Liver (tissue), 9 donors: ENCODE data around the gene ENOPH1. TPM values are rescaled to one million over a fixed set of nuclear protein-coding genes. Genes with fewer than 3 reads are reported as not detected.

Experiments used
- DNase-seq: peaks from one replicate; pipeline ENCODE4 v3.0.0-alpha.2; 2017; ENCODE audit warnings: low spot score
- H3K27ac ChIP-seq, 2 donors: one replicate each; pipeline ENCODE4 v1.7.0; 2013; ENCODE audit warnings: inconsistent platforms in 2 of 2, low read length in 2 of 2, control low read depth in 1 of 2, low read depth in 1 of 2, mild to moderate bottlenecking in 1 of 2
- H3K27me3 ChIP-seq, 4 donors: one replicate each; pipeline versions ENCODE4 v1.6.1 to v1.7.0; 2013; ENCODE audit warnings: low read length in 3 of 4, inconsistent platforms in 1 of 4, mild to moderate bottlenecking in 1 of 4, moderate library complexity in 1 of 4; ENCODE audit not compliant: control insufficient read depth in 4 of 4, insufficient read depth in 4 of 4
- H3K36me3 ChIP-seq, 4 donors: one replicate each; pipeline versions ENCODE4 v1.6.1 to v1.7.0; 2013; ENCODE audit warnings: low read length in 3 of 4, mild to moderate bottlenecking in 3 of 4, low read depth in 1 of 4, moderate library complexity in 1 of 4; ENCODE audit not compliant: control insufficient read depth in 4 of 4, insufficient read depth in 3 of 4
- H3K4me1 ChIP-seq, 4 donors: one replicate each; pipeline versions ENCODE4 v1.6.1 to v1.7.0; 2013; ENCODE audit warnings: low read length in 3 of 4, mild to moderate bottlenecking in 3 of 4, moderate library complexity in 1 of 4; ENCODE audit not compliant: control insufficient read depth in 4 of 4, insufficient read depth in 4 of 4
- H3K4me3 ChIP-seq, 3 donors: one replicate each; pipeline versions ENCODE4 v1.6.1 to v1.7.0; 2013; ENCODE audit warnings: low read length in 3 of 3, control low read depth in 1 of 3, low read depth in 1 of 3, mild to moderate bottlenecking in 1 of 3
- H3K9ac ChIP-seq, 2 donors: one replicate each; pipeline ENCODE4 v1.7.0; 2013; ENCODE audit warnings: low read length in 2 of 2, mild to moderate bottlenecking in 2 of 2, moderate library complexity in 2 of 2, control low read depth in 1 of 2, low read depth in 1 of 2
- H3K9me3 ChIP-seq, 4 donors: one replicate each; pipeline versions ENCODE4 v1.6.1 to v1.7.0; 2013; ENCODE audit warnings: low read length in 3 of 4; ENCODE audit not compliant: control insufficient read depth in 4 of 4
- ATF3 ChIP-seq: IDR thresholded peaks from 2 replicates; pipeline ENCODE4 v1.6.1; 2016; ENCODE audit warnings: antibody characterized with exemption
- EGR1 ChIP-seq, 2 donors: IDR thresholded peaks; 2 replicates each; pipeline ENCODE4 v1.6.1; 2016 to 2018; ENCODE audit warnings: antibody characterized with exemption in 2 of 2, low read depth in 2 of 2
- FOXA1 ChIP-seq: IDR thresholded peaks from 2 replicates; pipeline ENCODE4 v1.6.1; 2016; ENCODE audit warnings: antibody characterized with exemption
- FOXA2 ChIP-seq: IDR thresholded peaks from 2 replicates; pipeline ENCODE4 v1.6.1; 2016; ENCODE audit warnings: antibody characterized with exemption
- GABPA ChIP-seq, 2 donors: IDR thresholded peaks in 1 of 2; conservative IDR thresholded peaks in 1 of 2; 2 replicates each; pipeline ENCODE4 v1.6.1; 2016; ENCODE audit warnings: antibody characterized with exemption in 2 of 2, mild to moderate bottlenecking in 1 of 2, moderate library complexity in 1 of 2
- HNF4A ChIP-seq, 2 donors: conservative IDR thresholded peaks; 2 replicates each; pipeline ENCODE4 v1.6.1; 2016; ENCODE audit warnings: antibody characterized with exemption in 2 of 2, mild to moderate bottlenecking in 2 of 2
- HNF4G ChIP-seq: IDR thresholded peaks from 2 replicates; pipeline ENCODE4 v1.6.1; 2016; ENCODE audit warnings: antibody characterized with exemption
- JUND ChIP-seq, 2 donors: IDR thresholded peaks; 2 replicates each; pipeline ENCODE4 v1.6.1; 2016; ENCODE audit warnings: antibody characterized with exemption in 2 of 2
- MAX ChIP-seq: IDR thresholded peaks from 2 replicates; pipeline ENCODE4 v1.6.1; 2016; ENCODE audit warnings: antibody characterized with exemption
- NR2F2 ChIP-seq: IDR thresholded peaks from 2 replicates; pipeline ENCODE4 v1.6.1; 2016; ENCODE audit warnings: antibody characterized with exemption
- RAD21 ChIP-seq, 2 donors: IDR thresholded peaks; 2 replicates each; pipeline ENCODE4 v1.6.1; 2016; ENCODE audit warnings: antibody characterized with exemption in 2 of 2, mild to moderate bottlenecking in 2 of 2
- RXRA ChIP-seq, 2 donors: IDR thresholded peaks; 2 replicates each; pipeline ENCODE4 v1.6.1; 2017 to 2018; ENCODE audit warnings: antibody characterized with exemption in 2 of 2, mild to moderate bottlenecking in 1 of 2
- SP1 ChIP-seq: IDR thresholded peaks from 2 replicates; pipeline ENCODE4 v1.6.1; 2018; ENCODE audit warnings: antibody characterized with exemption, mild to moderate bottlenecking
- TAF1 ChIP-seq: conservative IDR thresholded peaks from 2 replicates; pipeline ENCODE4 v1.6.1; 2016; ENCODE audit warnings: antibody characterized with exemption, mild to moderate bottlenecking
- YY1 ChIP-seq: IDR thresholded peaks from 2 replicates; pipeline ENCODE4 v1.6.1; 2016; ENCODE audit warnings: antibody characterized with exemption, mild to moderate bottlenecking
- ZBTB33 ChIP-seq: IDR thresholded peaks from 2 replicates; pipeline ENCODE4 v1.6.1; 2016; ENCODE audit warnings: antibody characterized with exemption
- WGBS: extraction: QIAGEN DNeasy Blood & Tissue Kit; methylation state at CpG from one replicate; pipeline ENCODE4 v1.1.7; 2013; 5-methylcytosine and 5-hydroxymethylcytosine counted together
- polyA plus RNA-seq, 2 donors: library from polyadenylated mRNA; stranded (reverse) in 1 of 2; unstranded in 1 of 2; fragments of 200-250 nt in 1 of 2; fragments of >200 nt in 1 of 2; fragmentation: Nextera tagmentation in 1 of 2; extraction: Ambion mirVana in 1 of 2; gene quantifications; one replicate each; pipeline versions ENCODE4 v1.2.1 to v1.2.3, GENCODE V29; 2013 to 2015
- total RNA-seq, 2 donors: library from RNA; depleted of rRNA; stranded (reverse); fragments of >200 nt; gene quantifications; one replicate each; pipeline ENCODE4 v1.2.3, GENCODE V29; 2014
- donor health status: healthy.
- donor health status: healthy.
- donor health status: healthy.
- donor health status: healthy.
- donor health status: healthy.

Gene ENOPH1
- total and polyA plus RNA-seq, 4 donors: 12.1 to 20.0 (median 12.8) TPM

- no peak overlapping the region for H3K27ac ChIP-seq
- no peak for DNase-seq
- no peak for TF ChIP-seq FOXA2
- TF ChIP-seq HNF4G: no peak
- no peak for TF ChIP-seq HNF4A (conservative IDR thresholded peaks at IDR 0.05)
- no peak for TF ChIP-seq RXRA (IDR thresholded peaks at IDR 0.05)
- TF ChIP-seq TAF1: no peak
- TF ChIP-seq RAD21 (IDR thresholded peaks at IDR 0.05): no peak
- no peak for TF ChIP-seq EGR1 (IDR thresholded peaks at IDR 0.05; ENCODE audit: low read depth in 2 of 2)
- no peak for TF ChIP-seq JUND (IDR thresholded peaks at IDR 0.05)
- no peak for TF ChIP-seq MAX
- no peak for TF ChIP-seq FOXA1
- no peak for TF ChIP-seq YY1
- no peak for TF ChIP-seq GABPA (IDR thresholded peaks at IDR 0.05 in 1 of 2, conservative IDR thresholded peaks at IDR 0.05 in 1 of 2)
- TF ChIP-seq NR2F2: no peak
- TF ChIP-seq ZBTB33: no peak
- H3K27me3 ChIP-seq: no peaks in the 10 kb centered on the region
- peaks cover 0 to under 1% (median 0%) of the 10 kb centered on the region in 4 donors for H3K36me3 ChIP-seq
- peaks cover under 1 to 8% (median 4%) of the 10 kb centered on the region in 4 donors for H3K4me1 ChIP-seq
- H3K9me3 ChIP-seq: no peaks in the 10 kb centered on the region
- no peak overlapping the region for H3K9ac ChIP-seq
- no peak overlapping the region for H3K4me3 ChIP-seq
These were observed 77.6 kb downstream of the ENOPH1 start for GRCh38 chr4:82508011-82508410.

GRCh38 chr4:82508806-82509428 lies 78.5 kb downstream of the ENOPH1 start:
- WGBS: 84% methylated on average over 5 of the region's 5 CpGs
- H3K9me3 ChIP-seq: no peaks in the 10 kb centered on the region
- no peaks in the 10 kb centered on the region for H3K36me3 ChIP-seq
- peaks cover 1 to 15% (median 6%) of the 10 kb centered on the region in 4 donors for H3K4me1 ChIP-seq
- H3K27me3 ChIP-seq: no peaks in the 10 kb centered on the region
- no peak overlapping the region for H3K4me3 ChIP-seq
- H3K9ac ChIP-seq: no peak overlapping the region
- no peak overlapping the region for H3K27ac ChIP-seq
- no peak for DNase-seq
- TF ChIP-seq HNF4G: no peak
- no peak for TF ChIP-seq HNF4A (conservative IDR thresholded peaks at IDR 0.05)
- no peak for TF ChIP-seq FOXA2
- no peak for TF ChIP-seq ATF3
- TF ChIP-seq FOXA1: no peak
- no peak for TF ChIP-seq SP1
- no peak for TF ChIP-seq JUND (IDR thresholded peaks at IDR 0.05)
- no peak for TF ChIP-seq NR2F2
- TF ChIP-seq EGR1 (IDR thresholded peaks at IDR 0.05; ENCODE audit: low read depth in 2 of 2): no peak
- TF ChIP-seq TAF1: no peak
- no peak for TF ChIP-seq RXRA (IDR thresholded peaks at IDR 0.05)
- no peak for TF ChIP-seq ZBTB33
- no peak for TF ChIP-seq YY1
